Measurements from ENCODE around the gene SRRM4. TPM values are rescaled to one million over a fixed set of nuclear protein-coding genes. Genes with fewer than 3 reads are reported as not detected.

Gene SRRM4
- total RNA-seq, 1 donor from 2014 or later: 1.4 TPM

DNA sequence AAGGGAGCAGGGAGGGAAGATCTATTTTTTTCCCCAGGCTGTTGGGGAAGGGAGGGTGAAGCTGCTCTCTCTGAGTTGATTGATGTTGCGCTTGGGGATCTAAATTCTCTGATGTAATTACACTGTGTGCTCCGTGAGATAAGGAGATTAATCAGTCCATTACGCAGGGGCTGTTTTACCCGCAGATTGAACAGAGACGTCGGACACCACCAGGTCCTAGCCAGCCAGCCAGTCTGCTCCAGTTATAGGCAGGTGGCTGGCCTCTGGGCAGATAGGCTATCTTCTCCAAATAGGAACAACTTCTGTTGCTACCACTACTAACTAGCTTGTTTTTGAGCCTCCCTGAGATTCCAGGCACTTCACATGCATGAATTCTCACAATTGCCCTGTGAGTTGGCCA is 91.1 kb downstream of the SRRM4 start:
- TF ChIP-seq CTCF (conservative IDR thresholded peaks at IDR 0.05): no peak
- Mint-ChIP-seq H3K4me3 (no peak overlapping the region), H3K27ac (no peak overlapping the region), H3K27me3 (peaks cover 66% of the 10 kb centered on the region), H3K9me3 (no peaks in the 10 kb centered on the region), H3K36me3 (no peaks in the 10 kb centered on the region), H3K4me1 (ENCODE audit: unreplicated experiment) (no peaks in the 10 kb centered on the region)
- DNase-seq (ENCODE audit: extremely low spot score, unreplicated experiment): no peak

DNA sequence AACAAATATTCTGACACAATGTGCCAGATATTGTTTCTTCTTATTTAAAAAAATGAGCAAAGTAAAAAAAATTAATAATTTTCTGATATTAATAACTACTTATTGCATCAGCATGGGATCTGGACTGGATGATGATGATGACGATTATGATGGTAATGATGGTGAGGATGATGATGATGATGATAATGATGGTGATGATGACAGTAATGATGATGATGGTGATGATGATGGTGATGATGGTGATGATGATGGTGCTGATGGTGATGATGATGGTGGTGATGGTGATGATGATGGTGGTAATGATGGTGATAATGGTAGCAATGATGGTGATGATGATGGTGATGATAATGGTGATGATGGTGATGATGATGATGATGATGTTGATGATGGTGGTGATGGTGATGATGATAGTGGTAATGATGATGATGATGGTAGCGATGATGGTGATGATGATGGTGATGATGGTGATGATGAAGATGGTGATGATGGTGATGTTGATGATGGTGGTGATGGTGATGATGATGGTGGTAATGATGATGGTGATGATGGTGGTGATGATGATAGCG is 94.0 kb downstream of the SRRM4 start:
- DNase-seq (ENCODE audit: extremely low spot score, unreplicated experiment): no peak
- Mint-ChIP-seq H3K4me1 (ENCODE audit: unreplicated experiment) (no peaks in the 10 kb centered on the region), H3K27me3 (peaks cover 53% of the 10 kb centered on the region), H3K9me3 (no peaks in the 10 kb centered on the region), H3K4me3 (no peak overlapping the region), H3K27ac (no peak overlapping the region), H3K36me3 (no peaks in the 10 kb centered on the region)
- TF ChIP-seq CTCF (conservative IDR thresholded peaks at IDR 0.05): no peak

DNA sequence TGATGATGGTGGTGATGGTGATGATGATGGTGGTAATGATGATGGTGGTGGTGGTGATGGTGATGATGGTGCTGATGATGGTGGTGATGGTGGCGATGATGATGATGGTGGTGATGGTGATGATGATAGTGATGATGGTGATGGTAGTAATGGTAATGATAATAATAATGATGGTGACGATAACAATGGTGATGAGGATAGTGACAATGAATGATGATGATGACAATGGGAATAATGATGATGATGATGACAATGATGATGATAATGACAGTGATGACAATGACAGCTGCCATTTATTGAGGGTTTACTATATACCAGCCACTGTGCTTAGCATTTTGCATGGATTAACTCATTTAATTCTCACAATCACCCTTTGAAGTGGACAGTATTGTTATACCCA is 94.6 kb downstream of the SRRM4 start:
- peaks cover 52% of the 10 kb centered on the region for H3K27me3 Mint-ChIP-seq
- no peak for TF ChIP-seq CTCF (conservative IDR thresholded peaks at IDR 0.05)
- no peaks in the 10 kb centered on the region for H3K9me3 Mint-ChIP-seq
- no peak overlapping the region for H3K4me3 Mint-ChIP-seq
- no peaks in the 10 kb centered on the region for H3K36me3 Mint-ChIP-seq
- no peak for DNase-seq (ENCODE audit: extremely low spot score, unreplicated experiment)
- no peaks in the 10 kb centered on the region for H3K4me1 Mint-ChIP-seq (ENCODE audit: unreplicated experiment)
- H3K27ac Mint-ChIP-seq: no peak overlapping the region

GRCh38 chr12:119079530-119079929 is 98.2 kb downstream of the SRRM4 start:
- TF ChIP-seq CTCF (conservative IDR thresholded peaks at IDR 0.05): no peak
- no peak for DNase-seq (ENCODE audit: extremely low spot score, unreplicated experiment)
- Mint-ChIP-seq H3K4me1 (ENCODE audit: unreplicated experiment) (no peaks in the 10 kb centered on the region), H3K36me3 (no peaks in the 10 kb centered on the region), H3K27me3 (peaks cover 57% of the 10 kb centered on the region), H3K4me3 (no peak overlapping the region), H3K27ac (no peak overlapping the region), H3K9me3 (no peaks in the 10 kb centered on the region)

- no peak for DNase-seq (ENCODE audit: extremely low spot score, unreplicated experiment)
- H3K36me3 Mint-ChIP-seq: no peaks in the 10 kb centered on the region
- H3K27me3 Mint-ChIP-seq: peaks cover 66% of the 10 kb centered on the region
- TF ChIP-seq CTCF (conservative IDR thresholded peaks at IDR 0.05): no peak
- H3K4me3 Mint-ChIP-seq: no peak overlapping the region
- no peak overlapping the region for H3K27ac Mint-ChIP-seq
- H3K4me1 Mint-ChIP-seq (ENCODE audit: unreplicated experiment): no peaks in the 10 kb centered on the region
- H3K9me3 Mint-ChIP-seq: no peaks in the 10 kb centered on the region
Measured at GRCh38 chr12:119082016-119082415, 100.7 kb downstream of the SRRM4 start.

- TF ChIP-seq CTCF (conservative IDR thresholded peaks at IDR 0.05): no peak
- Mint-ChIP-seq H3K4me1 (ENCODE audit: unreplicated experiment) (no peaks in the 10 kb centered on the region), H3K27me3 (peaks cover 70% of the 10 kb centered on the region), H3K9me3 (no peaks in the 10 kb centered on the region), H3K27ac (no peak overlapping the region), H3K36me3 (no peaks in the 10 kb centered on the region), H3K4me3 (no peak overlapping the region)
- DNase-seq (ENCODE audit: extremely low spot score, unreplicated experiment): no peak
Measured at GRCh38 chr12:119082496-119082895, 101.2 kb downstream of the SRRM4 start.

Data from type B pancreatic cell (in vitro differentiated cells).